ENCODE measurements around the gene SPOCK3.
"Not testable (repeated sequence)": the region's sequence is repeated elsewhere in the genome, so short reads cannot be mapped to it uniquely, and the experiment has no call there.

SPOCK3 gene

GRCh38 chr4:167234316-167234881 lies at the start of gene SPOCK3:
TSS of gene SPOCK3 (minus strand) at chr4:167234494.
- DNase-seq (ENCODE audit: low read depth in 2 of 2), result no peak

GRCh38 chr4:167282171-167282864 lies 48.0 kb upstream of the SPOCK3 start:
- DNase-seq (ENCODE audit: low read depth in 2 of 2), result no peak

- not testable (repeated sequence) for DNase-seq (ENCODE audit: low read depth in 2 of 2)
Observed at GRCh38 chr4:167281545-167281944, 47.3 kb upstream of the SPOCK3 start.

GRCh38 chr4:167274351-167274750 lies 40.1 kb upstream of the SPOCK3 start:
- DNase-seq (ENCODE audit: low read depth in 2 of 2), result no peak

- DNase-seq (ENCODE audit: low read depth in 2 of 2), result no peak
Observed at GRCh38 chr4:167265231-167265630, 30.9 kb upstream of the SPOCK3 start.

GRCh38 chr4:167248271-167248670 lies 14.0 kb upstream of the SPOCK3 start:
- no peak for DNase-seq (ENCODE audit: low read depth in 2 of 2)

GRCh38 chr4:167239627-167240026 lies 5.3 kb upstream of the SPOCK3 start:
- no peak for DNase-seq (ENCODE audit: low read depth in 2 of 2)

- no peak for DNase-seq (ENCODE audit: low read depth in 2 of 2)
Observed at GRCh38 chr4:167238226-167238625, 3.9 kb upstream of the SPOCK3 start.

- no peak for DNase-seq (ENCODE audit: low read depth in 2 of 2)
Observed at GRCh38 chr4:167233685-167234315, 494 bp downstream of the SPOCK3 start.

GRCh38 chr4:167232805-167233684 lies 1.2 kb downstream of the SPOCK3 start:
- DNase-seq (ENCODE audit: low read depth in 2 of 2), result no peak

- no peak for DNase-seq (ENCODE audit: low read depth in 2 of 2)
Observed at GRCh38 chr4:167230744-167231143, 3.5 kb downstream of the SPOCK3 start.

GRCh38 chr4:167222099-167222498 lies 12.2 kb downstream of the SPOCK3 start:
- DNase-seq (ENCODE audit: low read depth in 2 of 2), result no peak

- no peak for DNase-seq (ENCODE audit: low read depth in 2 of 2)
Observed at GRCh38 chr4:167221084-167221483, 13.2 kb downstream of the SPOCK3 start.

- DNase-seq (ENCODE audit: low read depth in 2 of 2), result no peak
Observed at GRCh38 chr4:167218022-167218608, 16.2 kb downstream of the SPOCK3 start.

GRCh38 chr4:167216783-167217182 lies 17.5 kb downstream of the SPOCK3 start:
- no peak for DNase-seq (ENCODE audit: low read depth in 2 of 2)

GRCh38 chr4:167210166-167210565 lies 24.1 kb downstream of the SPOCK3 start:
- no peak for DNase-seq (ENCODE audit: low read depth in 2 of 2)

- DNase-seq (ENCODE audit: low read depth in 2 of 2), result no peak
Observed at GRCh38 chr4:167196344-167197012, 37.8 kb downstream of the SPOCK3 start.

GRCh38 chr4:167190379-167190778 lies 43.9 kb downstream of the SPOCK3 start:
- DNase-seq (ENCODE audit: low read depth in 2 of 2), result no peak

- DNase-seq (ENCODE audit: low read depth in 2 of 2), result no peak
Observed at GRCh38 chr4:167185465-167185864, 48.8 kb downstream of the SPOCK3 start.

- DNase-seq (ENCODE audit: low read depth in 2 of 2), result no peak
Observed at GRCh38 chr4:167183036-167183435, 51.3 kb downstream of the SPOCK3 start.

- no peak for DNase-seq (ENCODE audit: low read depth in 2 of 2)
Observed at GRCh38 chr4:167177925-167178324, 56.4 kb downstream of the SPOCK3 start.

Measured in stimulated activated CD4-positive, alpha-beta T cell treated with anti-CD3 and anti-CD28 coated beads, Interleukin-1b, Interleukin-23, amount 100 ng/mL, for 4 hours (primary cell).